ENCODE results near the gene MAN1C1.

DNA sequence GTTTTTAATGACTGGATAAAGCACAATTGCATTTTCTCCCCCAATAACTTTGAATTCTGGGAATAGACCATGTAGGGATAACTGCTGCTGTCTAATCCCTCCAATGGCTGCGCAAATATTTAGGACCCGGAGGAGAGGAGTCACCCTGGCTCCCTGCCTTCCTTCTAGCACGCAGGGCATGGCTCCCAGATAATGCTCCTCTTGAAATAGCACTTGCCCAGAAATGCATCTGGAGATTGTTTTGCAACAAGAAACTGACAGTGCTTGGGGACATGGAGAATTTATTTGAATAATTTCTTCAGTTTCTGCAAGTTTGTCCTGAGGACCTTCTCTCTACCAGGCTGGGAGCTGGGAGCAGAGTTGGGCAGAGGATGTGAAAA is 83.5 kb downstream of the MAN1C1 start:
- TF ChIP-seq, protein P1, sequence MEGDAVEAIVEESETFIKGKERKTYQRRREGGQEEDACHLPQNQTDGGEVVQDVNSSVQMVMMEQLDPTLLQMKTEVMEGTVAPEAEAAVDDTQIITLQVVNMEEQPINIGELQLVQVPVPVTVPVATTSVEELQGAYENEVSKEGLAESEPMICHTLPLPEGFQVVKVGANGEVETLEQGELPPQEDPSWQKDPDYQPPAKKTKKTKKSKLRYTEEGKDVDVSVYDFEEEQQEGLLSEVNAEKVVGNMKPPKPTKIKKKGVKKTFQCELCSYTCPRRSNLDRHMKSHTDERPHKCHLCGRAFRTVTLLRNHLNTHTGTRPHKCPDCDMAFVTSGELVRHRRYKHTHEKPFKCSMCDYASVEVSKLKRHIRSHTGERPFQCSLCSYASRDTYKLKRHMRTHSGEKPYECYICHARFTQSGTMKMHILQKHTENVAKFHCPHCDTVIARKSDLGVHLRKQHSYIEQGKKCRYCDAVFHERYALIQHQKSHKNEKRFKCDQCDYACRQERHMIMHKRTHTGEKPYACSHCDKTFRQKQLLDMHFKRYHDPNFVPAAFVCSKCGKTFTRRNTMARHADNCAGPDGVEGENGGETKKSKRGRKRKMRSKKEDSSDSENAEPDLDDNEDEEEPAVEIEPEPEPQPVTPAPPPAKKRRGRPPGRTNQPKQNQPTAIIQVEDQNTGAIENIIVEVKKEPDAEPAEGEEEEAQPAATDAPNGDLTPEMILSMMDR (IDR thresholded peaks at IDR 0.05; ENCODE audit: insufficient read depth, low read length, poor library complexity, severe bottlenecking): no peak
- TF ChIP-seq EZH2phosphoT487 (conservative IDR thresholded peaks at IDR 0.05; ENCODE audit: low read length): no peak
